ENCODE results near the gene PLCG2.

- no peak for TF ChIP-seq CTCF (IDR thresholded peaks at IDR 0.05)
- no peak for TF ChIP-seq POLR2A (IDR thresholded peaks at IDR 0.05)
These were observed 40.2 kb upstream of the PLCG2 start for GRCh38 chr16:81738783-81739496.
